Measurements from ENCODE around the gene CPXM1. TPM values are rescaled to one million over a fixed set of nuclear protein-coding genes. Genes with fewer than 3 reads are reported as not detected.
A peak's percentile ranks its signal among the peaks of the same experiment; 100 is the strongest.

The CPXM1 gene
- total RNA-seq, 6 experiments from 2014 or later: 0.07 to 0.16 (median 0.12) TPM; not detected in 3

GRCh38 chr20:2768632-2769015 is 31.8 kb downstream of the CPXM1 start:
- ATAC-seq: no peak
- intact Hi-C loops (cut with DNase I): no loop called here
- Histone ChIP-seq H3K27ac (no peak overlapping the region), H3K27me3 (no peaks in the 10 kb centered on the region), H3K4me3 (no peak overlapping the region), H3K9me3 (no peaks in the 10 kb centered on the region), H3K36me3 (peaks cover 0 to 2% (median 0%) of the 10 kb centered on the region in 4 donors), H3K4me1 (peaks cover 0 to 7% (median 4%) of the 10 kb centered on the region in 4 donors)
- TF ChIP-seq CTCF (IDR thresholded peaks at IDR 0.05) (no peak), POLR2A (IDR thresholded peaks at IDR 0.05) (no peak)
- 20% methylated on average over 1 of the region's 5 CpGs for WGBS (ENCODE audit: insufficient coverage, low coverage, low lambda C conversion rate, missing lambda C conversion rate)
- peak in 1 of 3 donors; percentile 35 for DNase-seq

GRCh38 chr20:2767768-2768631 is 32.4 kb downstream of the CPXM1 start:
- no peak overlapping the region for H3K27ac ChIP-seq
- 25% methylated on average over 4 of the region's 15 CpGs for WGBS (ENCODE audit: insufficient coverage, low coverage, low lambda C conversion rate, missing lambda C conversion rate)
- peaks cover 0 to 7% (median 4%) of the 10 kb centered on the region in 4 donors for H3K4me1 ChIP-seq
- ATAC-seq (peak; percentile 97 to 99 (median 99)), DNase-seq (peak; percentile 79 to 91 (median 89))
- H3K9me3 ChIP-seq: no peaks in the 10 kb centered on the region
- no peak for TF ChIP-seq CTCF (IDR thresholded peaks at IDR 0.05)
- TF ChIP-seq POLR2A (IDR thresholded peaks at IDR 0.05): no peak
- no peaks in the 10 kb centered on the region for H3K27me3 ChIP-seq
- peaks cover 0 to 2% (median 0%) of the 10 kb centered on the region in 4 donors for H3K36me3 ChIP-seq
- intact Hi-C loops (cut with DNase I): no loop called here
- peak overlapping the region in 2 of 3 donors; percentile 3 to 21 for H3K4me3 ChIP-seq

- H3K4me1 ChIP-seq: peaks cover 0 to 7% (median 0%) of the 10 kb centered on the region in 4 donors
- 34% methylated on average over 4 of the region's 5 CpGs for WGBS (ENCODE audit: insufficient coverage, low coverage, low lambda C conversion rate, missing lambda C conversion rate)
- H3K27ac ChIP-seq: no peak overlapping the region
- TF ChIP-seq POLR2A (IDR thresholded peaks at IDR 0.05): no peak
- TF ChIP-seq CTCF (IDR thresholded peaks at IDR 0.05): no peak
- H3K9me3 ChIP-seq: no peaks in the 10 kb centered on the region
- no peaks in the 10 kb centered on the region for H3K36me3 ChIP-seq
- DNase-seq (peak in 1 of 3 donors; percentile 6), ATAC-seq (no peak)
- H3K27me3 ChIP-seq: no peaks in the 10 kb centered on the region
- H3K4me3 ChIP-seq: no peak overlapping the region
- intact Hi-C loops (cut with DNase I): no loop called here
These were observed 37.2 kb downstream of the CPXM1 start for GRCh38 chr20:2763186-2763585.

- ATAC-seq: no peak
- 71% methylated on average over 2 of the region's 2 CpGs for WGBS (ENCODE audit: insufficient coverage, low coverage, low lambda C conversion rate, missing lambda C conversion rate)
- peaks cover 0 to 3% (median 0%) of the 10 kb centered on the region in 4 donors for H3K4me1 ChIP-seq
These were observed 37.8 kb downstream of the CPXM1 start for GRCh38 chr20:2762578-2763131.

More at GRCh38 chr20:2762578-2763131, 37.8 kb downstream of the CPXM1 start:
- H3K9me3 ChIP-seq: no peaks in the 10 kb centered on the region
- TF ChIP-seq POLR2A (IDR thresholded peaks at IDR 0.05) (no peak), CTCF (IDR thresholded peaks at IDR 0.05) (no peak)
- H3K27ac ChIP-seq: no peak overlapping the region
- peak in 1 of 3 donors; percentile 9 for DNase-seq
- no peaks in the 10 kb centered on the region for H3K27me3 ChIP-seq
- intact Hi-C loops (cut with DNase I): no loop called here
- no peaks in the 10 kb centered on the region for H3K36me3 ChIP-seq
- H3K4me3 ChIP-seq: no peak overlapping the region

Measured in right lobe of liver (tissue), 6 donors.